ENCODE results near the gene CCDC107.

- TF ChIP-seq CTCF (IDR thresholded peaks at IDR 0.05) (no peak), POLR2AphosphoS5 (IDR thresholded peaks at IDR 0.05; ENCODE audit: insufficient read depth in 1 of 2, low read depth in 1 of 2) (no peak), POLR2A (IDR thresholded peaks at IDR 0.05) (no peak)
Observed at GRCh38 chr9:35669331-35670145, 11.4 kb downstream of the CCDC107 start.
